ENCODE measurements around the gene TEKT5.

- TF ChIP-seq REST (IDR thresholded peaks at IDR 0.05; ENCODE audit: insufficient read depth in 1 of 2, low read depth in 2 of 2, low read length in 1 of 2) = no peak
- TF ChIP-seq, protein P1, sequence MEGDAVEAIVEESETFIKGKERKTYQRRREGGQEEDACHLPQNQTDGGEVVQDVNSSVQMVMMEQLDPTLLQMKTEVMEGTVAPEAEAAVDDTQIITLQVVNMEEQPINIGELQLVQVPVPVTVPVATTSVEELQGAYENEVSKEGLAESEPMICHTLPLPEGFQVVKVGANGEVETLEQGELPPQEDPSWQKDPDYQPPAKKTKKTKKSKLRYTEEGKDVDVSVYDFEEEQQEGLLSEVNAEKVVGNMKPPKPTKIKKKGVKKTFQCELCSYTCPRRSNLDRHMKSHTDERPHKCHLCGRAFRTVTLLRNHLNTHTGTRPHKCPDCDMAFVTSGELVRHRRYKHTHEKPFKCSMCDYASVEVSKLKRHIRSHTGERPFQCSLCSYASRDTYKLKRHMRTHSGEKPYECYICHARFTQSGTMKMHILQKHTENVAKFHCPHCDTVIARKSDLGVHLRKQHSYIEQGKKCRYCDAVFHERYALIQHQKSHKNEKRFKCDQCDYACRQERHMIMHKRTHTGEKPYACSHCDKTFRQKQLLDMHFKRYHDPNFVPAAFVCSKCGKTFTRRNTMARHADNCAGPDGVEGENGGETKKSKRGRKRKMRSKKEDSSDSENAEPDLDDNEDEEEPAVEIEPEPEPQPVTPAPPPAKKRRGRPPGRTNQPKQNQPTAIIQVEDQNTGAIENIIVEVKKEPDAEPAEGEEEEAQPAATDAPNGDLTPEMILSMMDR (IDR thresholded peaks at IDR 0.05) = no peak
Measured at GRCh38 chr16:10665166-10665565, 29.6 kb downstream of the TEKT5 start.
